ENCODE data around the gene CDK19. TPM values are rescaled to one million over a fixed set of nuclear protein-coding genes. Genes with fewer than 3 reads are reported as not detected.

Gene CDK19
- total and polyA plus RNA-seq, 2 of the 13 experiments (the other 11 are each of a cell fraction or from before 2014, with no cell fraction given): 13.4 to 27.0 TPM

- TF ChIP-seq ZNF281 (CRISPR knock-in tag; IDR thresholded peaks at IDR 0.05; ENCODE audit: borderline replicate concordance) (no peak), ARID2 (CRISPR knock-in tag; IDR thresholded peaks at IDR 0.05; ENCODE audit: borderline replicate concordance) (no peak), SAP130 (CRISPR knock-in tag; IDR thresholded peaks at IDR 0.05; ENCODE audit: low read depth) (peak; percentile 41), GATA4 (IDR thresholded peaks at IDR 0.05; ENCODE audit: borderline replicate concordance, low read depth) (no peak), BCLAF1 (IDR thresholded peaks at IDR 0.05) (no peak), TAF15 (IDR thresholded peaks at IDR 0.05; ENCODE audit: low read depth, low read length, poor library complexity, severe bottlenecking) (no peak), TP53 (CRISPR knock-in tag; conservative IDR thresholded peaks at IDR 0.05) (no peak), ZNF207 (IDR thresholded peaks at IDR 0.05; ENCODE audit: borderline replicate concordance) (no peak), DRAP1 (CRISPR knock-in tag; IDR thresholded peaks at IDR 0.05) (no peak), EED (CRISPR knock-in tag; IDR thresholded peaks at IDR 0.05) (no peak), TCF7L2 (IDR thresholded peaks at IDR 0.05; ENCODE audit: low read depth, low read length) (no peak), HMGXB4 (CRISPR knock-in tag; IDR thresholded peaks at IDR 0.05; ENCODE audit: borderline replicate concordance in 1 of 2, low read depth in 1 of 2) (no peak), BATF2 (CRISPR knock-in tag; IDR thresholded peaks at IDR 0.05) (no peak), ZBTB38 (CRISPR knock-in tag; IDR thresholded peaks at IDR 0.05) (no peak), SP5 (CRISPR knock-in tag; IDR thresholded peaks at IDR 0.05; ENCODE audit: borderline replicate concordance, low read depth) (no peak), GPN1 (CRISPR knock-in tag; IDR thresholded peaks at IDR 0.05; ENCODE audit: borderline replicate concordance) (no peak), ZNF446 (CRISPR knock-in tag; IDR thresholded peaks at IDR 0.05) (no peak), FOXC1 (CRISPR knock-in tag; IDR thresholded peaks at IDR 0.05; ENCODE audit: borderline replicate concordance) (no peak), ZGPAT (CRISPR knock-in tag; IDR thresholded peaks at IDR 0.05) (peak; percentile 72)
These were observed 161.0 kb downstream of the CDK19 start (continued) for GRCh38 chr6:110654096-110654820.

Measured in HepG2 (cell line).